ENCODE data around the gene METTL26.

METTL26 gene

DNA sequence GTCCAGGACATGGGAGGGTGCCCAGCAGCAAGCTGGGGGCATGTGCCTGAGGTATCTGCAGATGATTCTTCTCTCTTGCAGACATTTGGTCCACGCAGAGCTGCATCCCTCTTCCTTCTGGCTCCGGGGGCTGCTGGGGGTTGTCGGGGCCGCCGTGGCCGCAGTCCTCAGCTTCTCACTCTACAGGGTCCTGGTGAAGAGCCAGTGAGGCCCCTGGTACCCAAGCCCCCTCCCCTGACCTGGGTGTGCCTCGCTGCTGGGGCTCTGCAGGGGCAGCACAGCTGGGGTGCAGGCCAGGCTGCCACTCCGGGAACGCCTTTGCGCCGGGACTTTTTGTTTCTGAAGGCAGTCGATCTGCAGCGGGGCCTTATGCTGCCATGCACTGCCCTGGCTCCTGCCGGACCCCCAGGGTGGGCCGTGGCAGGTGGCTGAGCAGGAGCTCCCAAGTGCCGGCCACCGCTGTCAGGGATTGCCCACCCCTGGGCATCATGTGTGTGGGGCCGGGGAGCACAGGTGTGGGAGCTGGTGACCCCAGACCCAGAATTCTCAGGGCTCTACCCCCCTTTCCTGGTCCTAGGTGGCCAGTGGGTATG lies 37.4 kb upstream of the METTL26 start:
- no peak for DNase-seq (ENCODE audit: low read depth)
- no peak overlapping the region for H3K4me3 ChIP-seq (ENCODE audit: low read length)

GRCh38 chr16:672851-673250 lies 36.7 kb upstream of the METTL26 start:
- TF ChIP-seq, protein P1, sequence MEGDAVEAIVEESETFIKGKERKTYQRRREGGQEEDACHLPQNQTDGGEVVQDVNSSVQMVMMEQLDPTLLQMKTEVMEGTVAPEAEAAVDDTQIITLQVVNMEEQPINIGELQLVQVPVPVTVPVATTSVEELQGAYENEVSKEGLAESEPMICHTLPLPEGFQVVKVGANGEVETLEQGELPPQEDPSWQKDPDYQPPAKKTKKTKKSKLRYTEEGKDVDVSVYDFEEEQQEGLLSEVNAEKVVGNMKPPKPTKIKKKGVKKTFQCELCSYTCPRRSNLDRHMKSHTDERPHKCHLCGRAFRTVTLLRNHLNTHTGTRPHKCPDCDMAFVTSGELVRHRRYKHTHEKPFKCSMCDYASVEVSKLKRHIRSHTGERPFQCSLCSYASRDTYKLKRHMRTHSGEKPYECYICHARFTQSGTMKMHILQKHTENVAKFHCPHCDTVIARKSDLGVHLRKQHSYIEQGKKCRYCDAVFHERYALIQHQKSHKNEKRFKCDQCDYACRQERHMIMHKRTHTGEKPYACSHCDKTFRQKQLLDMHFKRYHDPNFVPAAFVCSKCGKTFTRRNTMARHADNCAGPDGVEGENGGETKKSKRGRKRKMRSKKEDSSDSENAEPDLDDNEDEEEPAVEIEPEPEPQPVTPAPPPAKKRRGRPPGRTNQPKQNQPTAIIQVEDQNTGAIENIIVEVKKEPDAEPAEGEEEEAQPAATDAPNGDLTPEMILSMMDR (conservative IDR thresholded peaks at IDR 0.05; ENCODE audit: low read depth, low read length), result no peak
- DNase-seq (ENCODE audit: low read depth), result no peak
- no peak overlapping the region for H3K4me3 ChIP-seq (ENCODE audit: low read length)

More for the DNA sequence above, 37.4 kb upstream of the METTL26 start:
- TF ChIP-seq, protein P1 (conservative IDR thresholded peaks at IDR 0.05; ENCODE audit: low read depth, low read length), result no peak

DNA sequence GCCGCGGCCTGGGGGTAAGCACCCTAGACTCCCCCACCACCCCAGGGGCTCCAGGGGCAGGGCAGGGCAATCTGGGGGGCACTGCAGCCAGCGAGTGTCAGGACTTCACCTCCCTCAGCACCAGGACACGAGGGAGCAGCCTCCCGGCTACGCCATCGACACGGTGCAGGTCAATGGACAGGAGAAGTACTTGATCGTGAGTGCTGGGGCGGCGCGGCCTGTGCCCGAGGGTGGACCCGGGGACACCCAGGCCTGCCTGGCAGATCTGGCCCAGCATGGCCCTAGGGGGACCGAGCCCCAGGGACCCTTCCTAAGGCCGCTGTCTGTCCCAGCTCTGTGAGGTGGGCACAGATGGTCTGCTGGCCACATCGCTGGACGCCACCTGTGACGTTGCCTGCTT lies 36.3 kb upstream of the METTL26 start:
- no peak for DNase-seq (ENCODE audit: low read depth)
- TF ChIP-seq, protein P1 (conservative IDR thresholded peaks at IDR 0.05; ENCODE audit: low read depth, low read length), result no peak
- no peak overlapping the region for H3K4me3 ChIP-seq (ENCODE audit: low read length)

DNA sequence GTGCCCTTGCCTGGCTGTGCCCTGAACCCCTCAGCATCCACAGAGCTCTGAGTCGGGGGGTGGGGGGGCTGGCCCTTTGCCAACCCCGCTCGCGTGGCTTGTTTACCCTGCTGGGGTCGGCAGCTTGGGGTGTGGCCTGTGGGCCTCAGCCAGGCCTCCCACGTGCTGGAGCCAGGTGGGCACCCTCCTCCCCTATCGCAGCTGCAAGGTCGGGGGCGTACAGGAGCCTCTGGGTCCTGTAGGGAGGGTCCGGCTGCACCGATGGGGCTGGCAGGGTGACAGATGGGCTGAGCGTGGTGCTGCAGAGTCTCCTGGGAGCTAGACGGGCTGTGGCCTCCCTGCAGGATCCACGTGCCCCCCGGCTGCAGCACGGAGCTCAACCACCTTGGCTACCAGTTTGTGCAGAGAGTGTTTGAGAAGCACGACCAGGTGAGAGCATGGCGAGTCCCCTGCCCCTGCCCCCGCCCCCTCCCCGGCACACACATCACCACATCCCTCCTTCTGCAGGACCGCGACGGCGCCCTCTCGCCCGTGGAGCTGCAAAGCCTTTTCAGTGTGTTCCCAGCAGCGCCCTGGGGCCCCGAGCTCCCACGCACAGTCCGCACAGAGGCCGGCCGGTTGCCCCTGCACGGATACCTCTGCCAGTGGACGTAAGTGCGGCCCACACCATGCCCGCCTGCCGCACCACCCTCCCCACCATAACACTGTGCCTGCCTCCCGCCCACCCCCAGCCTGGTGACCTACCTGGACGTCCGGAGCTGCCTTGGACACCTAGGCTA lies 35.4 kb upstream of the METTL26 start:
- DNase-seq (ENCODE audit: low read depth), result no peak
- TF ChIP-seq, protein P1 (conservative IDR thresholded peaks at IDR 0.05; ENCODE audit: low read depth, low read length), result no peak
- no peak overlapping the region for H3K4me3 ChIP-seq (ENCODE audit: low read length)

- DNase-seq (ENCODE audit: low read depth), result no peak
- H3K4me3 ChIP-seq (ENCODE audit: low read length), result no peak overlapping the region
- TF ChIP-seq, protein P1 (conservative IDR thresholded peaks at IDR 0.05; ENCODE audit: low read depth, low read length), result no peak
Observed at GRCh38 chr16:670485-671352, 34.6 kb upstream of the METTL26 start.

GRCh38 chr16:669666-670065 lies 33.6 kb upstream of the METTL26 start:
- no peak overlapping the region for H3K4me3 ChIP-seq (ENCODE audit: low read length)
- TF ChIP-seq, protein P1 (conservative IDR thresholded peaks at IDR 0.05; ENCODE audit: low read depth, low read length), result no peak
- no peak for DNase-seq (ENCODE audit: low read depth)
